NCI-H510A treated with DMSO at 0.1 percent for 48 hours (cell line): ENCODE results near the gene TMEM140.
A peak's percentile ranks its signal among the peaks of the same experiment; 100 is the strongest.
"Not testable (repeated sequence)": the region's sequence is repeated elsewhere in the genome, so short reads cannot be mapped to it uniquely, and the experiment has no call there.

Experiments used
- DNase-seq: peaks from one replicate; lab custom pipeline; 2025; lab: John Stamatoyannopoulos, UW

Gene TMEM140

DNA sequence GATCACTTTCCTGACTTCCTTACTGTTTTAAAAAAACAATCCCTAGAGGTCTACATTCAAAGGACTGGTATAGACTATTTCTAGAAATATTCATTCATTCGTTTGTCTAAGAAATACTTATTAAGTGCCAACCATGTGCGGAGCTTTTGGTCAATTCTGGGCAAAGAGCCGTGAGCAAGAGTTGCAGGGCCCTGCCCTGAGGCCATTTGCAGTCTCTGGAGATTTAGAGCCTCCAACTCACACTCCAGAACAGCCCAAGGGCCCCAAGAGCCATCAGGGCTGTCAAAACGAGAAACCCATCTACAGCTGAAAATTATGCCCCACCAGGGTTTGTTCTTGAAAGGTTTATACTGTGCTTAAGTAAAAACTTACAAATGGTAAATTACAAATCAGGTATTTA is 47.3 kb downstream of the TMEM140 start:
- DNase-seq, result no peak

DNA sequence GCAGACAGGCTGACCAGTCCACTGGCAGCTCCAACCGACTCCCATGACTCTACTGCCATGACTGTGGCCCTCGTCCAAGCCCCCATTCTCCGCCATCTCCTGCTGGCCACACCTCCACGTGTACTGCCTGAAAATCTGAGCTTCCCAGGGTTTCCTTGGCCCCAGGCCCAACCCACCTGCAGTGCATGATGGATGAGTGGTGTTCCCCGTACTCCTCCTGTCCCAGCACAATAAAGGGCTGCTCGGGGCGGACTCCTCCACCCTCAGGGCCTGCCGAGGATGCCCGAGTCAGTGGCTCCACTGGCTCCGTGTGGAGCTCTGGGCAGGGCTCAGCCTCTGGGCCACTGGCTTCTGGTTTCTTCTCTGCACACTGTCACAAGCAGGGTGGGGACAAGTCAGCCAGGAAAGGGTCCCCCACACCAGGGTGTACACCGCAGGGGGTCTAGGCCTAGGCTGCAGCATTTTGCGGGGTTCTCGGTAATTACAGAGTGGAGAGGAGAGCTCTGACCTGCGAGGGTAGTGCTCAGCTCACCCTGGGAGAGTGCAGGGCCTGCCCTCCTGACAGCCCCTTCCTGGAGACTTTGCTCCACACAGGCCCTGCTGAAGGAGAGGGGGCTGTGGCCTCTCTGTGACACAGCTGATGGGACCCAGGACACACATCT is 48.2 kb downstream of the TMEM140 start:
- no peak for DNase-seq

DNA sequence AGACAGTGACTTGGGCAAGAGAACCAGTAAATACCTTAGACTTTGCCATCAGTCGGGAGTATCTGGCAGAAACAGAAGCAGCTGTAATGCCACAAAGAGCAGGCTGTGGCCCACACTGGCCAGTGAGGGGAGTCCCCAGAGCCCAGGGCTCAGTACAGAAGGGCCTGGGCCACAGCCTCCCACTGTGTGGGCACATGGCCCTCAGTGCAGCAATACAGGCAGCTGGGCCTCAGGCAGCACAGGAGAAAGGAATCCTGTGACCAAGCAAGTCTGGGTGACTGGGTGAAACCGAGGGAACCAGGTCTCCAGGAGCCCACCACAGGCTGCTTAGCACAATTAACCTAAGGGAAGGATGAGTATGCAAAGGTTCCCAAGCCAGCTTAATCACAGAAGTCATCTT is 49.5 kb downstream of the TMEM140 start:
- DNase-seq, result no peak

- DNase-seq, result no peak
Observed at GRCh38 chr7:135197906-135198655, 50.2 kb downstream of the TMEM140 start.

DNA sequence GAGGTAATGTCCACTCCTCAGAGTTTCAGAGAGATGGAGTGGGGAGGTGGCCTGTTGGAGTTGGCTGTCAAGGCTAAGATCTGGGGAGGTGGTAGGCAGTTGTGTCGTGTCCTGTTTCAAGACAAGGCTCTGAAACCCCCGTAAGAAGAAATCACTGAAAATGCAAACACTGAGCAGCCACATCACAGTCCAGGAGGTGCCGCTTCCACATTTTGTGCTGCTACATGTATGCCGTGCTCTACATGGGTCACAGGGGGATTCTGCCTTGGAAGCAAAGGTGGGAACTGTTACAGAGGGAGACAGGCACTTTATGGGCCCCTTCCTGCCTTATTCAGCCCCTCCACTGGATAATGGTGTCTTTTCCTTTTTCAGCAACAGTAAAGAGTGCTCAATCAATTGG is 51.6 kb downstream of the TMEM140 start:
- DNase-seq, result no peak

- no peak for DNase-seq
Observed at GRCh38 chr7:135200821-135201331, 53.0 kb downstream of the TMEM140 start.

DNA sequence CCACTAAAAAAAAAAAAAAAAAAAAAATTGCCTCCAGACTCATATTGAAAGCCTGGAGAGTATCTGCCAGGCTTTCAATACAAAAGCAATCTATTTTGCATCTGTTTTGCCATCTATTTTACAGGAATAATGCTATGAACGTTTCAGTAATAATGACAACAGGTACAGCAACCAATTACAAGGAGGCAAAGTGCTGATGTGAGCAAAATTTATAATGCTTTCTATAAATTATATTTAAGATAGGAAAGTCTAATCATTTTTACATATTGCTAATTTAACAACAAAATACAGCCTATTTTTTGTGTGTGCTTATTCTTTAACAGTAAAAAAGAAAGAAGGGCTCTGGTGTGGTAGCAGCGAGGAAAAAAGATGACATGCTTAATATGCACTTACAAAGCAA is 53.5 kb downstream of the TMEM140 start:
- DNase-seq, result no peak

DNA sequence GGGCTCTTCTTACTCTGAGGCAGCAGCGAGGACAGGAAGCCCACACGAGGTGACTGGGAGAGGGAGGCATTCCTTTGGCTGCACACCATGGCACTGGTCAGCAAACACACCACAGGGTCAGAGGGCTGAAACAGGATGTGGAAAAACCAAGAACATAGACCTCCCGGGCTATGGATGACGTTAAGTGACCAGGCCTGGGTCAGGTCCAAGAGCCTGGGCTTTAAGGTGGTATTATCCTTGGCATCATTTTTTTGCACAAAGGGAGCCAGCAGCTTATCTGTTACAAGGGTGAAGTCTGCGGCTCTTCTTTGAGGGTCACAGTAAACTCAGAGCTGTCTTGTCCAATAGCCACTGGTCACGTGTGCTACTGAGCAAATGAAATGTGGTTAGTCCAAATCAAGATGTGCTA is 56.5 kb downstream of the TMEM140 start:
- no peak for DNase-seq

- DNase-seq, result no peak
Observed at GRCh38 chr7:135204876-135205275, 57.0 kb downstream of the TMEM140 start.

DNA sequence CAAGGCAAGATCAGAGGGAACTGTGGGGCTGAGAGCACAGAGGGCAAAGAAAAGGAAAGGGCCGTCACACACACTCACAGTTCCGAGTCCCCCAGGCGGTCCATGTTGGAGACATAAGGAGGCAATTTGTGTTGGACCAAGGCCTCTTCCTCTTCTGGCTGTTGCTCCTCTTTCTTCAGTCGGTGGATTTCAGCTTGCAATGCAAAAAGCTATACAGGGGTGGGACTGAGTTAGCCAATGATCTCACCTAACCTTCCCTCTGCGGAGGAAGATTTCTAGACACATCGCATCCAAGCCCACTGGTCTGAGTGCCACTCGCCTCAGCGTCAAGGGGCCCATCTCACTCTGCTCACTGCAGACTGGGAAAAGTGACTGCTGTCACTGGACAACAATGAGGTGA is 58.0 kb downstream of the TMEM140 start:
- no peak for DNase-seq

GRCh38 chr7:135206941-135207391 is 59.1 kb downstream of the TMEM140 start:
- no peak for DNase-seq

- DNase-seq, result no peak
Observed at GRCh38 chr7:135207406-135208101, 59.7 kb downstream of the TMEM140 start.

DNA sequence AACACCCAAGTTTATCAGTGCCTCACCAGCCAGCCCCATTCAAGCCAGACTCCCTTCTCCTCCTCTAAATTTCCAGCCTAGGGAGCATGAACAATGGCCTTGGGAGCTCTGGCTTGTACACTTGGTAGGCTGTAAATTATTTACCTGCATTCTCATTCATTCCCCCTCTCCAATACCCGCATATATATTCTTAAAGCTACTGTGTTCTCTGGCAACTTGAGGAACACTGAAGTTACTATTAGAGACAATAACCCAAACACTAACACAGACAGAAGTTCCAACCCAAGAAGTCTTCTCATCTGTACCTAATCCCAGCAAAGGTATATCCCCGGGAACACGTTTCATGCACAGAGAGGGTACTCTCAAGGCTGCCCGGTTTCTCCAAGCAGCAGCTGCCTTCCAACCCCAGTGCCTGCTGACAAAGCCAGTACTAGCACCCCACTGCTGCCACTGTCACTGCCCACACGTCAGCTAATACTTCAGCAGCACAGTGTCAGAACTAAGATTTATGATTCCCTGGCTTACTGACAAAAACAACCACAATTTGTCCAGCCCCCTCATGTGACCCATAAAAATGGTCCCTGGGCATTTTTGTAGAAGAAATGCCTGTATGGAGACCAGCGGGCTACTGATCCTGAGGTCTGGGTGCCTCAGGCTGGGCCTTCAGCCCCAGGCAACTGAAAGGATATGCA is 60.4 kb downstream of the TMEM140 start:
- no peak for DNase-seq

DNA sequence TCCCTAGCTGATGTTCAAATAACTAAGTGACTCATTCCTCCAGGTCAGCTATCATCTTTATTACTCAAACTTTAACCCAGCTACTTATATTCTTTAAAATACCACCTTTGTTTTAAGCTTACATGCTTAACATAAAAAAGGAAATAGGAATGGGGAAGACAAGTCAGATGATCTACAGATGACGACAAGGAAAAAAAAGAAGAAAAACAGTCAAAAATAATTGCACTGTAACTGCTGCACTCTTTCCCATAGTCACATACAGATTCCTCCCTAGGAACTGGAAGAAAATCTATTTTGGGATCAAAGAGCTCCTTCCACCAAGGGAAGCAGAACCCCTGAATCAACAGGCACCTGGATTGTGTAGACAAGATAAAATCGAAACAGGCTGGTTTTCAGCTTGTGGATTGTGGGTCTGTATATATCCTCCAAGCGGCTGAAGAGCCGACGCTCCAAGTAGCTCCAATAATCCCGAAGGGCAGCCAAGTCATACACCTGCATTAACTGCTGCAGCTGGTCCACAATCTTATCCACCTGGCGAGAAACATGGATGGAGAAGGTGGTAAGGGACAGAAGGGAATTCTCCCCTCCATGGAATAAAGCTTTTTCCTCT is 61.5 kb downstream of the TMEM140 start:
- no peak for DNase-seq

GRCh38 chr7:135210888-135211178 is 63.0 kb downstream of the TMEM140 start:
- DNase-seq, result no peak

GRCh38 chr7:135211179-135211945 is 63.5 kb downstream of the TMEM140 start, which contains the start of gene WDR91:
WDR91 (minus strand) TSS chr7:135211526; CDS start chr7:135211502, 24 bp downstream.
- peak; percentile 59 for DNase-seq

DNA sequence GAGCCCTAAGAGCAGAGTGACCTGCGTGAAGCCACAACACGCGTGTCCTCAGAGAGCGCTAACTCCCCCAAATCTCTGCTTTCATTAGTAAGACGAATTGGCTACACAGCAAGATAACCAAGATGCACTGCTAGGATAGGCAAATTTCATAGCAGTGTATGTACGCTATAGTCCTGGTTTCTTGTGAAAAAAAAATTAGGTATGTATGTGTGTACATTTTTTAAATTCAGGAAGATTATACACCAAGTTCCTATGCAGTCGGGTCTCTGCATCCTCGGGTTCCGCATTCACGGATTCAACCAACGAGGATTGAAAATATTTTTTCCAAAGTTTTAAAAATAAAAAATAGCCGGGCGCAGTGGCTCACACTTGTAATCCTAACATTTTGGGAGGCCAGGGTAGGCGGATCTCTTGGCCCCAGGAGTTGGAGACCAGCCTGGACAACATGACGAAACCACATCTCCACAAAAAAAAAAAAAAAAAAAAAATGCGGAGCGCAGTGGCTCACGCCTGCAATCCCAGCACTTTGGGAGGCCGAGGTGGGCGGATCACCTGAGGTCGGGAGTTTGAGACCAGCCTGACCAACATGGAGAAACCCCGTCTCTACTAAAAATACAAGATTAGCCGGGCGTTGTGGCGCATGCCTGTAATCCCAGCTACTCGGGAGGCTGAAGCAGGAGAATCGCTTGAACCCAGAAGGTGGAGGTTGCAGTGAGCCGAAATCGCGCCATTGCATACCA is 64.2 kb downstream of the TMEM140 start:
- DNase-seq, result not testable (repeated sequence)

DNA sequence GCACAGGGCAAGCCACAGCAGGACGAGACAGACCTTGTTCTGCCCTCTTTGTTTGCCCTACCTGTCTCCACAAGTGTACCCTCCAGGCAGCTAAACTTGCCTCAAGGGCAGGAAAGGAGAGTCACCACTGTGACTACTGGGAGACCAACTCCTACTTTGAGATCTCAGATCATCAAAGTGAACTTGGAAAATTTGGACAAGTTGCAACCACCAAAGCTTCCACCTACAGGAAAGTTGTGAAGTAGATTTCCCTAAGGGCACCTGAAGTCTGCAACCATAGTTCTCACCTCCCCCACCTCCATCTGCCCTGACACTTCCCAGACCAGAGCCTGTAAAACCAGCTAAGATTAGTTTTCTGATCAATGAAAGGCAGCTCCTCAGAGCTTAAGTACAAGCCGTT is 66.0 kb downstream of the TMEM140 start:
- no peak for DNase-seq

DNA sequence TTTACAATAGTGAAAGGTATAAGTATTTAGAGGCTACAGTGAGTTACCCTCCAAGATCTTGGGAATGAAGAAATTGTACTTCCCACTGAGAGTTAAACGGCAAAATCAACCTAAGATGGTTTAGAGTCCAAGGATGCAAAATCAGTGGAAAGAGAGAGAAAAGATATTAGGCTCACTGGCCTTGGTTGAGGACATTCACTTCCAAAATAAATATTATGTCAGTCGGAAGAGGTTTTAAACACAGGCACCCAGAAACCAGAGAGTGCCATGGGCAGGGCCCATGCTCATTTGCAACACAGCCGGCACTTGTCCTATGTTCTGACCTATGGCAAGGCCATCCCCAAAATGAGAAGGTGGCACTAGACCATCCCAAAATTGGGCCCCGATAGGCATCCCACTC is 67.3 kb downstream of the TMEM140 start:
- no peak for DNase-seq

DNA sequence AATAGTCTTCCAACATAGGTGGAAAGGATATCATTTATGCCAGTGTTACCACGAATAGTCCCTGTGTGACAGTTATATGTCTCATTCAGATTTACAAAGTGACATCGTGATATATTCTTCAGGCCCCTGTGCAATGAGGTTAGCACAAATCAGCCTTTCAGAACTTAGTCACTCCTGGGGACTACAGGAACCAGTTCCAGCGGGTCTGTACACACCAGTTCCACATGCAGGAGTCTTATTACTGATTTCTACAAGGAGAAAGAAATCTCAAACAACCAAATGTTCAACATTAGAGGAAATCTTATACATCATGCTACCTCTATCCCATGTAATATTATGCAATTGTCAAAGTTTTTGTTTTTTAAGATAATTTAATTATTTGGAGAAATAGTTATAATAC is 67.8 kb downstream of the TMEM140 start:
- DNase-seq, result no peak
